HEK293 (cell line): ENCODE results near the gene BAIAP2.
A peak's percentile ranks its signal among the peaks of the same experiment; 100 is the strongest.

Source experiments
- FEZF1 ChIP-seq: fragments of 450-650 bp; formaldehyde crosslinking; IDR thresholded peaks from 2 replicates; pipeline ENCODE4 v1.5.1; 2016; ENCODE audit warnings: missing biosample characterization, missing genetic modification characterization
- GLI4 ChIP-seq: fragments of 450-650 bp; formaldehyde crosslinking; IDR thresholded peaks from 2 replicates; pipeline ENCODE4 v1.5.1; 2016; ENCODE audit warnings: missing biosample characterization, missing genetic modification characterization
- HOXA7 ChIP-seq: sonication (generic); formaldehyde crosslinking; IDR thresholded peaks from 2 replicates; pipeline ENCODE4 v1.8.1; 2022; ENCODE audit warnings: missing genetic modification reagents, borderline replicate concordance
- IKZF3 ChIP-seq: fragments of 450-650 bp; IDR thresholded peaks from 2 replicates; pipeline ENCODE4 v1.5.0; 2018; ENCODE audit warnings: missing biosample characterization, mild to moderate bottlenecking, missing genetic modification characterization, moderate library complexity
- KLF16 ChIP-seq: fragments of 450-650 bp; formaldehyde crosslinking; IDR thresholded peaks from 2 replicates; pipeline ENCODE4 v1.5.1; 2017; ENCODE audit warnings: missing biosample characterization, missing genetic modification characterization
- MEIS1 ChIP-seq: sonication (generic); formaldehyde crosslinking; IDR thresholded peaks from 2 replicates; pipeline ENCODE4 v1.8.1; 2022; ENCODE audit warnings: missing genetic modification reagents, mild to moderate bottlenecking, borderline replicate concordance
- RBAK ChIP-seq: fragments of 450-650 bp; formaldehyde crosslinking; IDR thresholded peaks from 2 replicates; pipeline ENCODE4 v1.5.1; 2016; ENCODE audit warnings: missing biosample characterization, missing genetic modification characterization
- REPIN1 ChIP-seq: fragments of 450-650 bp; formaldehyde crosslinking; IDR thresholded peaks from 2 replicates; pipeline ENCODE4 v1.5.1; 2017; ENCODE audit warnings: missing biosample characterization, missing genetic modification characterization, low read depth
- SP7 ChIP-seq: fragments of 450-650 bp; formaldehyde crosslinking; IDR thresholded peaks from 2 replicates; pipeline ENCODE4 v1.5.1; 2016; ENCODE audit warnings: missing biosample characterization, missing genetic modification characterization
- TCF7L2 ChIP-seq: IDR thresholded peaks from 2 replicates; pipeline ENCODE4 v1.6.1; 2011; ENCODE audit warnings: low read depth, mild to moderate bottlenecking, inconsistent platforms, low read length, moderate library complexity, borderline replicate concordance
- ZBTB17 ChIP-seq: fragments of 450-650 bp; formaldehyde crosslinking; IDR thresholded peaks from 2 replicates; pipeline ENCODE4 v1.5.1; 2016; ENCODE audit warnings: missing biosample characterization, missing genetic modification characterization
- ZBTB21 ChIP-seq: fragments of 450-650 bp; formaldehyde crosslinking; IDR thresholded peaks from 2 replicates; pipeline ENCODE4 v1.5.1; 2017; ENCODE audit warnings: missing biosample characterization, missing genetic modification characterization
- ZFP41 ChIP-seq: fragments of 450-650 bp; formaldehyde crosslinking; IDR thresholded peaks from 2 replicates; pipeline ENCODE4 v1.5.1; 2016; ENCODE audit warnings: missing biosample characterization, missing genetic modification characterization, borderline replicate concordance
- ZNF114 ChIP-seq: fragments of 450-650 bp; formaldehyde crosslinking; IDR thresholded peaks from 2 replicates; pipeline ENCODE4 v1.5.0; 2017; ENCODE audit warnings: missing biosample characterization, missing genetic modification characterization
- ZNF155 ChIP-seq: fragments of 450-650 bp; formaldehyde crosslinking; IDR thresholded peaks from 2 replicates; pipeline ENCODE4 v1.5.1; 2016; ENCODE audit warnings: missing biosample characterization, missing genetic modification characterization
- ZNF169 ChIP-seq: fragments of 450-650 bp; formaldehyde crosslinking; IDR thresholded peaks from 2 replicates; pipeline ENCODE4 v1.5.1; 2016; ENCODE audit warnings: missing biosample characterization, missing genetic modification characterization
- ZNF19 ChIP-seq: fragments of 450-650 bp; formaldehyde crosslinking; IDR thresholded peaks from 2 replicates; pipeline ENCODE4; 2016; ENCODE audit warnings: missing biosample characterization, missing genetic modification characterization, low read depth
- ZNF223 ChIP-seq: fragments of 450-650 bp; formaldehyde crosslinking; IDR thresholded peaks from 2 replicates; pipeline ENCODE4 v1.5.1; 2016; ENCODE audit warnings: missing biosample characterization, missing genetic modification characterization
- ZNF248 ChIP-seq: fragments of 450-650 bp; formaldehyde crosslinking; IDR thresholded peaks from 2 replicates; pipeline ENCODE4 v1.5.1; 2017; ENCODE audit warnings: missing biosample characterization, missing genetic modification characterization
- ZNF274 ChIP-seq, 2 experiments: fragments of 200-500 bp in 1 of 2; fragments of 450-650 bp in 1 of 2; sonication (Bioruptor generic) in 1 of 2; formaldehyde crosslinking in 1 of 2; IDR thresholded peaks; 2 replicates each; pipeline versions ENCODE4 v1.5.1 to v1.6.1; 2014 to 2016; ENCODE audit warnings: borderline replicate concordance in 1 of 2, inconsistent platforms in 1 of 2, low read length in 1 of 2, missing biosample characterization in 1 of 2, missing genetic modification characterization in 1 of 2
- ZNF280D ChIP-seq: fragments of 450-650 bp; formaldehyde crosslinking; IDR thresholded peaks from 2 replicates; pipeline ENCODE4 v1.5.1; 2016; ENCODE audit warnings: missing biosample characterization, missing genetic modification characterization
- ZNF426 ChIP-seq: fragments of 450-650 bp; formaldehyde crosslinking; IDR thresholded peaks from 2 replicates; pipeline ENCODE4 v1.5.1; 2017; ENCODE audit warnings: missing biosample characterization, missing genetic modification characterization, mild to moderate bottlenecking, inconsistent platforms, moderate library complexity
- ZNF449 ChIP-seq: fragments of 450-650 bp; formaldehyde crosslinking; IDR thresholded peaks from 2 replicates; pipeline ENCODE4 v1.5.1; 2017; ENCODE audit warnings: missing biosample characterization, mild to moderate bottlenecking, missing genetic modification characterization, moderate library complexity
- ZNF501 ChIP-seq: fragments of 450-650 bp; formaldehyde crosslinking; IDR thresholded peaks from 2 replicates; pipeline ENCODE4 v1.5.1; 2016; ENCODE audit warnings: missing biosample characterization, missing genetic modification characterization
- ZNF555 ChIP-seq: fragments of 450-650 bp; formaldehyde crosslinking; conservative IDR thresholded peaks from 2 replicates; pipeline ENCODE4 v1.5.1; 2017; ENCODE audit warnings: missing biosample characterization, mild to moderate bottlenecking, missing genetic modification characterization, inconsistent platforms
- ZNF560 ChIP-seq: fragments of 450-650 bp; formaldehyde crosslinking; IDR thresholded peaks from 2 replicates; pipeline ENCODE4 v1.5.1; 2017; ENCODE audit warnings: missing biosample characterization, missing genetic modification characterization, borderline replicate concordance
- ZNF580 ChIP-seq: fragments of 450-650 bp; formaldehyde crosslinking; IDR thresholded peaks from 2 replicates; pipeline ENCODE4 v1.5.1; 2016; ENCODE audit warnings: missing biosample characterization, missing genetic modification characterization
- ZNF677 ChIP-seq: fragments of 450-650 bp; IDR thresholded peaks from 2 replicates; pipeline ENCODE4 v1.5.0; 2018; ENCODE audit warnings: missing biosample characterization, mild to moderate bottlenecking, missing genetic modification characterization, moderate library complexity
- ZNF768 ChIP-seq: fragments of 450-650 bp; formaldehyde crosslinking; IDR thresholded peaks from 2 replicates; pipeline ENCODE4 v1.5.1; 2018; ENCODE audit warnings: missing biosample characterization, mild to moderate bottlenecking, missing genetic modification characterization
- ZNF785 ChIP-seq: fragments of 450-650 bp; formaldehyde crosslinking; IDR thresholded peaks from 2 replicates; pipeline ENCODE4 v1.5.1; 2016; ENCODE audit warnings: missing biosample characterization, missing genetic modification characterization
- ZNF837 ChIP-seq: fragments of 450-650 bp; formaldehyde crosslinking; IDR thresholded peaks from 2 replicates; pipeline ENCODE4 v1.5.1; 2016; ENCODE audit warnings: missing biosample characterization, missing genetic modification characterization
- ZSCAN4 ChIP-seq: fragments of 450-650 bp; formaldehyde crosslinking; IDR thresholded peaks from 2 replicates; pipeline ENCODE4 v1.5.1; 2017; ENCODE audit warnings: missing biosample characterization, missing genetic modification characterization
- ZSCAN5A ChIP-seq: fragments of 450-650 bp; formaldehyde crosslinking; IDR thresholded peaks from 2 replicates; pipeline ENCODE4 v1.5.1; 2016; ENCODE audit warnings: missing biosample characterization, missing genetic modification characterization
- ZXDB ChIP-seq: fragments of 450-650 bp; formaldehyde crosslinking; IDR thresholded peaks from 2 replicates; pipeline ENCODE4 v1.5.1; 2016; ENCODE audit warnings: missing biosample characterization, missing genetic modification characterization

Gene BAIAP2

GRCh38 chr17:81101614-81102306, 66.8 kb downstream of the BAIAP2 start (continued):
- no peak for TF ChIP-seq ZNF114 (tag by site-specific recombination)
- no peak for TF ChIP-seq ZNF677 (tag by site-specific recombination)
- no peak for TF ChIP-seq ZNF555
- no peak for TF ChIP-seq RBAK
- TF ChIP-seq ZNF837 (tag by site-specific recombination), result no peak
- no peak for TF ChIP-seq ZNF274 (IDR thresholded peaks at IDR 0.05; ENCODE audit: low read length)
- no peak for TF ChIP-seq ZNF274 (tag by site-specific recombination; IDR thresholded peaks at IDR 0.05; ENCODE audit: borderline replicate concordance)
- no peak for TF ChIP-seq ZNF426
- TF ChIP-seq ZFP41 (tag by site-specific recombination), result no peak
- TF ChIP-seq ZBTB17 (tag by site-specific recombination), result peak; percentile 50
- no peak for TF ChIP-seq ZNF19 (tag by site-specific recombination)
- TF ChIP-seq ZSCAN4 (tag by site-specific recombination), result peak; percentile 57
- TF ChIP-seq ZNF280D (tag by site-specific recombination), result 0 out of 2 replicates have a peak, but pooled peaks have one; percentile 53
- no peak for TF ChIP-seq GLI4 (tag by site-specific recombination)
- no peak for TF ChIP-seq ZNF155 (tag by site-specific recombination)
- TF ChIP-seq MEIS1 (CRISPR knock-in tag), result no peak
- no peak for TF ChIP-seq IKZF3
- TF ChIP-seq ZNF223 (tag by site-specific recombination), result no peak
- TF ChIP-seq ZNF580 (tag by site-specific recombination), result no peak
- no peak for TF ChIP-seq ZNF501 (tag by site-specific recombination)
- no peak for TF ChIP-seq ZNF785 (tag by site-specific recombination)
- no peak for TF ChIP-seq HOXA7 (CRISPR knock-in tag)
- no peak for TF ChIP-seq ZNF449 (tag by site-specific recombination)
- TF ChIP-seq REPIN1 (tag by site-specific recombination), result no peak
- no peak for TF ChIP-seq ZNF248
- no peak for TF ChIP-seq TCF7L2
- TF ChIP-seq ZNF560, result no peak
- TF ChIP-seq FEZF1 (tag by site-specific recombination), result no peak
- TF ChIP-seq ZXDB, result no peak
- TF ChIP-seq SP7, result peak; percentile 71
- no peak for TF ChIP-seq ZSCAN5A
- no peak for TF ChIP-seq ZNF169
- no peak for TF ChIP-seq ZBTB21 (tag by site-specific recombination)
- no peak for TF ChIP-seq ZNF768 (tag by site-specific recombination)
- no peak for TF ChIP-seq KLF16
